HG03442 (cell line): ENCODE results near the gene VWA1.
A peak's percentile ranks its signal among the peaks of the same experiment; 100 is the strongest.
"Not testable (repeated sequence)": the region's sequence is repeated elsewhere in the genome, so short reads cannot be mapped to it uniquely, and the experiment has no call there.

Experiments used
- ATAC-seq: cut with Tn5 transposase; IDR thresholded peaks from one replicate; pipeline ENCODE4 v1.9.1; 2021; ENCODE audit warnings: mild to moderate bottlenecking, moderate library complexity; ENCODE audit not compliant: unreplicated experiment

The VWA1 gene

DNA sequence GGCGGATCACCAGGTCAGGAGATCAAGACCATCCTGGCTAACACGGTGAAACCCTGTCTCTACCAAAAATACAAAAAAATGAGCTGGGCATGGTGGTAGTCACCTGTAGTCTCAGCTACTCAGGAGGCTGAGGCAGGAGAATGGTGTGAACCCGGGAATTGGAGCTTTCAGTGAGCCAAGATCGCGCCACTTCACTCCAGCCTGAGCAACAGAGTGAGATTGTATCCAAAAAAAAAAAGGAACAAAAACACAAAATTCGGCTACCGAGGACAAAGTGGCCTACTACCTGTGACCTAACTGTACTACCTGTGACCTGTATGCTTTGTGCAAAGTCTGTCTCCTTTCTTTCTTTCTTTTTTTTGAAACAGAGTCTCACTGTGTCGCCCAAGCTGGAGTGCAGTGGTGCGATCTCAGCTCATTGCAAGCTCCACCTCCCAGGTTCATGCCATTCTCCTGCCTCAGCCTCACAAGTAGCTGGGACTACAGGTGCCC lies 32.5 kb upstream of the VWA1 start:
- ATAC-seq: not testable (repeated sequence)

DNA sequence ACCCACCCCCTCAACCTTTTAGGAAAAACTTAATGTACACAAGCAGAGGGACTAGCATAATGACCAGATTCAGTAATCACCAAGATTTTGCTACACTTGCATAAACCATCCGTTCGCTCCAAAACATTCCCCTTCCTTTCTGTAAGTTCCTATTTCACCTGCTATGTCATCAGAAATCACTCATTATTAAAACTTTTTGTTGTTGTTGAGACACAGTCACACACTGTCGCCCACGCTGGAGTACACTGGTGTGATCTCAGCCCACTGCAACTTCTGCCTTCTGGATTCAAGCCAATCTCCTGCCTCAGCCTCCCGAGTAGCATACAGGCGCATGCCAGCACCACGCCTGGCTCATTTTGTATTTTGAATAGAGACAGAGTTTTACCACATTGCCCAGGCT lies 31.8 kb upstream of the VWA1 start:
- ATAC-seq: no peak

- ATAC-seq: no peak
Measured at GRCh38 chr1:1406101-1406820, 29.2 kb upstream of the VWA1 start.

- ATAC-seq: peak; percentile 90
Measured at GRCh38 chr1:1406821-1407635, 28.5 kb upstream of the VWA1 start, which contains the start of gene MRPL20. MRPL20 (minus strand) TSS chr1:1407293; CDS start chr1:1407217, 76 bp downstream.

DNA sequence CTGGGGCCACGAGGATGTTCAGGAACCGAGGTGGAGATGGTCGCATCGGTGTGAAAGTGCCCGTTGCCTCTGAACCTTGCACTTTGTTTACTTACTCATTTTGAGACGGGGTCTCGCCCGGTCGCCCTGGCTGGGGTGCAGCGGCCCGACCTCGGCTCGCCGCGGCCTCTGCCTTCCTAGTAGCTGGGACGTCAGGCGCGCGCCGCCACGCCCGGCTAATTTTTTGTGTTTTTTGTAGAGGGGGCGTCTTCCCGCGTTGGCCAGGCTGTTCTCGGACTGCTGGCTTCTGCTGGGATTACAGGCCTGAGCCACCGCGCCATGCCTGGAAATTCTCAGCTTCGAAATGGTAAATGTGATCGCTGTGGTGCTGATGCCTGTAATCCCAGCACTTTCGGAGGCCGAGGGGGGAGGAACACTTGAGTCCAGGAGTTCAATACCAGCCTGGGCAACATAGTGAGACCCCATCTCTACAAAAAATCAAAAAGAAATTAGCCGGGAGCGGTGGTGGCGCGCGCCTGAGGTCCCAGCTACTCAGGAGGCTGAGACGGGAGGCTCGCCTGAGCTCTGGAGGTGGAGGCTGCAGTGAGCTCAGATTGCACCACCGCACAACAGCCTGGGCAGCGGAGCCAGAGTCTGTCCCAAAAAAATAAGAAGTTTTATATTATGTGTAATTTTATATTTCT lies 27.7 kb upstream of the VWA1 start:
- ATAC-seq: peak; percentile 16

GRCh38 chr1:1410238-1410637 lies 25.3 kb upstream of the VWA1 start:
- ATAC-seq: not testable (repeated sequence)

GRCh38 chr1:1411626-1412025 lies 23.9 kb upstream of the VWA1 start:
- no peak for ATAC-seq

GRCh38 chr1:1412311-1412902 lies 23.1 kb upstream of the VWA1 start:
- ATAC-seq: not testable (repeated sequence)

- no peak for ATAC-seq
Measured at GRCh38 chr1:1415751-1416150, 19.7 kb upstream of the VWA1 start.

DNA sequence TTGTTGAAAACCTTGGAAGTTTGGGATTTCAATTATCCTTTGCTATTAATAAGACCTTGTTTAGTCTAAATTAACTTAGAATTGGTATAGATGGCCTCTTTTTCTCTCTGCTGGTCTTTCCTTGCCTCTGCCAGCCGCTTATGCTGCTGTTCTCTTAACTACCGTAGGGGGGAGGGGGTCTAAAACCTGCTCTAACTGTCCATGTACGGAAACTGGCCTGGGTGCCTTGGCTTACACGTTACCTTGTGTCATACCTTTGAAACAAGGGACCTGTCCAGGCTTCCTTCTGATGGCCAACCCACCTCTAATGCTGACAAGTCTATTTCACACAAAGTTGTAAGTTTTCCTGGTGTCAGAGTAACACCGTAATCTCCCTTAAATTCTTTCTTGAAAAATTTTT lies 18.1 kb upstream of the VWA1 start:
- ATAC-seq: not testable (repeated sequence)

GRCh38 chr1:1417825-1418463 lies 17.5 kb upstream of the VWA1 start:
- not testable (repeated sequence) for ATAC-seq

DNA sequence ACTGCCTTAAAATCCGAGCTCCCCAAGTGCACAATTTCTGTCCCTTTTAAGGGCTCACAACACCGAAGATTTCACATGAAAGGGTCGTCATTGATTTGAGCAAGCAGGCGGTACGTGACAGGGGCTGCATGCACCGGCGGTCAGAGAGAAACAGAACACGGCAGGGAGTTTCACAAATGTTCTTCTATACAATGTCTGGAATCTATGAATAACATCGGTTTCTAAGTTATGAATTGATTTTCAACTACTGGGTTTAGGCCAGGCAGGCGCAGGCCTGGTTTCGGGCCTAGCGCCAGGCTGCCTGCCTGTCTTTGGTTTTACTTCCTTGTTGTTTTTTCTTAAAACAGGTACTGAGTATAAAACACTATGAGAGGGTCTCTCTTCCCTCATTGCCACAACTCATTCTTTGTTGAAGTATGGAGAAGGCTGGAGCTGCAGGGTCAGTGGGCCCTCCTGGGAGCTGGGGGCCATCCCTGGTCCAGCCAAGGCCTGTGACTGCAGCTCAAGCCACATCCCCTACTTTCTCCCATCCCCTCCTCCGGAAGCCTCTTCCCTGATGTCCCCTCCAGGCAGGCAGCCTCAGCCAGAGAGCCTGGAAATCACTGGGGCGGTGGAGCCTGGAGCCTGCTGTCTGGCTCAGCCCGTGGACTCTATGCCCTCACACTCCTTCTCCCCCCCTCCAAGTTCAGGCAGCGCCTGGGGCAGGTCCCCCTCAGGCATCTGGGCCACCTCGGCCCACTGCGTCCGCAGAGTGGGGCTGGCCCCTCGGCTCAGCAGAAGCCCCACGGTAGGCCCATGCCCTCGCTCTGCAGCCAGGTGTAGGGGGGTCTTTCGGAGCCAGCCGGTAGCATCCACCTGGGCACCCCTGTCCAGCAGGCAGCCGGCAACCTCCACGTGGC lies 16.8 kb upstream of the VWA1 start:
- no peak for ATAC-seq

DNA sequence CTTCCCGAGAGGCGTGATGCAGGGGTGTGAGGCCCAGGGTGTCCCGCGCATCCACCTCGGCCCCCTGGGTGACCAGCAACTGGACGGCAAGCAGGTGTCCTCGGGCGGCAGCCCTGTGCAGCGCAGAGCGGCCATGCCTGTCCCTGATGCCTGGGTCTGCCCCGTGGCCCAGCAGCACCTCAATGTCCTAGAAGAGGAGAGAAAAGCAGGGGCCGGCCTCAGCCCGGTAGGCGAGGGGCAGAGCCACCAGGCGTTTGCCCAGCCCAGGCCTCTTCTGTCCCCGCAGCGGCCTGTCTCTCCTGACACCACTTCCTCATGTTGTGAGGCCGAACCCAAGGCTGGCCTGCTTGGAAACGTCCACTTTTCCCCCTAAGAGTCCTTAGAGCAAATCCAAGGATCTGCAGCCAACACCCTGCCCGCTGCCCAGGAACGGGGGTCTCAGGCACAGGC lies 16.1 kb upstream of the VWA1 start:
- no peak for ATAC-seq

DNA sequence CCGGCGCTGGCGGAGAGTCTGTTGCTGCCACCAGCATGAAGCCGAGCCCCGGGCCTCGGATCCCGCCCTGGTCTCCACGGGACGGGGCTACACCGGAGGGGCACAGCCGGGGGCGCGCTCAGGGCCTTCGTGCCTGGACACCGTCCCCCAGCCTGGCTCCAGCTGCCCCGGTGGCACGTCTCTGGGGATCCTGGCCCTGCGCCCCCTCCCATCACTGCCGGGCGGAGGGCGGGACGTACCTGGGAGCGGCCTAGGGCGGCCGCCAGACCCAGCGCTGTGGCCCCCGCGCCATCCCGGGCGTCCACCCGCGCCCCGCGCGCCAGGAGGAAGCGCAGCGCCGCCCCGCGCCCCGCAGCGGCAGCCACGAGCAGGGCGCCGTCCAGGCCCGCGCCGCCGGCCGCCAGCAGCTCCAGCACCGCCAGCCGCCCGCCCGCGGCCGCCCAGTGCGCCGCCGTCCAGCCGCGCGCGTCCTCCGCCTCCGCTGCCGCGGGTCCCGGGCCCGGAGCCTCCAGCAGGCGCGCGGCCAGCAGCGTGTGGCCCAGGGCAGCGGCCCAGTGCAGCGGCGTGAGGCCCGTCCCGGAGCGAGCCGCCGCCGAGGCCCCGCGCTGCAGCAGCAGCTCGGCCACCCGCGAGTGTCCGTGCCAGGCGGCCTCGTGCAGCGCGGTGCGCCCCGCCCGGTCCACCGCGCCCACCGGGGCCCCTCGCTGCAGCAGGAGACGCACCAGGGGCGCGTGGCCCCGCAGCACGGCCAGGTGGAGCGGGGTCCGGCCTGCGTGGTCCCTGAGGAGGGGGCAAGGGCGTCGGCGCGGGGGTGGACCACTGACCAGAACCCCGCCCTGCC lies 15.5 kb upstream of the VWA1 start:
- no peak for ATAC-seq

DNA sequence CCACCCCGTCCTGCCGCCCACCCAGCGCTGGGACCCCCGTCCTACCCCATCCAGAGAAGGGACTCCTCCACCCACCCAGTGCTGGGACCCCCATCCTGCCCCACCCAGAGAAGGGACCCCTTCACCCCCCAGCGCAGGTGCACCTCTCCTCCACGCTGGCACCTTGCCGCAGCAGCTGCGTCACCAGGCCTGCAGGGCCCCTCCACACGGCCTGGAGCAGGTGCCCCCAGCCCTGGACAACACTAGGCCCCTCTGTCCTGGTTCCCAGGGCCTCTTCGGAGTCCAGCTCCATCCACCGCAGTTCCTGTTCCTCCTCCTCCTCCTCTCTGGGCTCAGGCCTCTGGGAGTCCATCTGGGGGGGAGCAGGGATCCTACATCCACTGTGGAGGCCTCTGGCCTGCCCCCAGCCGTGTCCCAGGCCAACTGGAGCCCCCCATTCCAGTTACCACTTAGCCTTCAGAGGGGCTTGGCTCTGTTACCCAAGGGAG lies 14.8 kb upstream of the VWA1 start:
- ATAC-seq: no peak

- ATAC-seq: no peak
Measured at GRCh38 chr1:1421147-1421906, 14.2 kb upstream of the VWA1 start, which contains the start of gene ANKRD65. ANKRD65 (minus strand) TSS chr1:1421276; CDS start chr1:1421005, 271 bp downstream.

- ATAC-seq: no peak
Measured at GRCh38 chr1:1421907-1422464, 13.5 kb upstream of the VWA1 start.
